GM19324 (cell line): Measurements from ENCODE around the gene B2M.

ENCODE experiments used
- ATAC-seq: cut with Tn5 transposase; IDR thresholded peaks from one replicate; pipeline ENCODE4 v1.9.1; 2021; ENCODE audit warnings: mild to moderate bottlenecking, moderate library complexity; ENCODE audit not compliant: unreplicated experiment, low FRiP score

B2M gene

DNA sequence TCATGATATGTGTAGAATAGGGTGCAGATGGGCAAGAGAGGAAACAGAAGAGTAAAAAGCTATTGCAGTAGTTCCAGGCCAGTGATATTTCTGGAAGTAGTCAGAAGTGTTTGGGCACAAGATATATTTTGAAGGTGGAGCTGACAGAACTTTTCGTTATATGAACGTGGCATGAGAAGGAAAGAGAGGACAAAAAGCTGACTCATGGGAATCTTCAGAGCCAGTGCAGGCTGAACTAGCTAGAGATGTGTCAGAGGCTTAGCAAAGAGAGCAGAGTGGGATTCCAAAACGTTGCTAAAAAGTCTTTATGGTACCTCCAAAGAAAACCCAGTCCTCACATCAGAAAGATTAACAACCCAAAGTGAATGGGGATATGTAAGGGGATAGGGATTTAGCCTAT is 53.7 kb downstream of the B2M start:
- no peak for ATAC-seq
